Osteocyte (in vitro differentiated cells): ENCODE results near the gene UNC45A. TPM values are rescaled to one million over a fixed set of nuclear protein-coding genes. Genes with fewer than 3 reads are reported as not detected.

Experiments
- DNase-seq: peaks from one replicate; pipeline ENCODE4 v3.0.0; 2021; ENCODE audit warnings: mixed read lengths; ENCODE audit not compliant: unreplicated experiment; ENCODE audit errors: extremely low spot score
- H3K27ac Mint-ChIP-seq: one replicate; pipeline ENCODE4 v1.8.0; 2021; ENCODE audit warnings: mild to moderate bottlenecking, mixed read lengths; ENCODE audit not compliant: unreplicated experiment
- H3K27me3 Mint-ChIP-seq: one replicate; pipeline ENCODE4 v1.8.0; 2021; ENCODE audit warnings: mixed read lengths; ENCODE audit not compliant: unreplicated experiment
- H3K36me3 Mint-ChIP-seq: one replicate; pipeline ENCODE4 v1.8.0; 2021; ENCODE audit warnings: mixed read lengths; ENCODE audit not compliant: unreplicated experiment
- H3K4me1 Mint-ChIP-seq: one replicate; pipeline ENCODE4 v1.8.0; 2021; ENCODE audit warnings: mixed read lengths; ENCODE audit not compliant: unreplicated experiment
- H3K4me3 Mint-ChIP-seq: one replicate; pipeline ENCODE4 v1.8.0; 2021; ENCODE audit warnings: mild to moderate bottlenecking, moderate library complexity, mixed read lengths; ENCODE audit not compliant: unreplicated experiment
- H3K9me3 Mint-ChIP-seq: one replicate; pipeline ENCODE4 v1.8.0; 2021; ENCODE audit warnings: mixed read lengths; ENCODE audit not compliant: unreplicated experiment
- long read RNA-seq: library from polyadenylated mRNA; unstranded; transcript quantifications from one replicate; pipeline ENCODE4 v2.0.0, GENCODE V29; 2021
- total RNA-seq: library from RNA; stranded (reverse); gene quantifications from 2 replicates; pipeline ENCODE4 v1.2.1, GENCODE V29; 2021
- TF ChIP-seq, protein P1 (sequence below): fragments of 200-600 bp; sonication (generic); IDR thresholded peaks from 2 replicates; pipeline ENCODE4 v1.5.0; 2021; ENCODE audit warnings: antibody characterized with exemption, mild to moderate bottlenecking, moderate library complexity

The UNC45A gene, protein sequence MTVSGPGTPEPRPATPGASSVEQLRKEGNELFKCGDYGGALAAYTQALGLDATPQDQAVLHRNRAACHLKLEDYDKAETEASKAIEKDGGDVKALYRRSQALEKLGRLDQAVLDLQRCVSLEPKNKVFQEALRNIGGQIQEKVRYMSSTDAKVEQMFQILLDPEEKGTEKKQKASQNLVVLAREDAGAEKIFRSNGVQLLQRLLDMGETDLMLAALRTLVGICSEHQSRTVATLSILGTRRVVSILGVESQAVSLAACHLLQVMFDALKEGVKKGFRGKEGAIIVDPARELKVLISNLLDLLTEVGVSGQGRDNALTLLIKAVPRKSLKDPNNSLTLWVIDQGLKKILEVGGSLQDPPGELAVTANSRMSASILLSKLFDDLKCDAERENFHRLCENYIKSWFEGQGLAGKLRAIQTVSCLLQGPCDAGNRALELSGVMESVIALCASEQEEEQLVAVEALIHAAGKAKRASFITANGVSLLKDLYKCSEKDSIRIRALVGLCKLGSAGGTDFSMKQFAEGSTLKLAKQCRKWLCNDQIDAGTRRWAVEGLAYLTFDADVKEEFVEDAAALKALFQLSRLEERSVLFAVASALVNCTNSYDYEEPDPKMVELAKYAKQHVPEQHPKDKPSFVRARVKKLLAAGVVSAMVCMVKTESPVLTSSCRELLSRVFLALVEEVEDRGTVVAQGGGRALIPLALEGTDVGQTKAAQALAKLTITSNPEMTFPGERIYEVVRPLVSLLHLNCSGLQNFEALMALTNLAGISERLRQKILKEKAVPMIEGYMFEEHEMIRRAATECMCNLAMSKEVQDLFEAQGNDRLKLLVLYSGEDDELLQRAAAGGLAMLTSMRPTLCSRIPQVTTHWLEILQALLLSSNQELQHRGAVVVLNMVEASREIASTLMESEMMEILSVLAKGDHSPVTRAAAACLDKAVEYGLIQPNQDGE
- total RNA-seq, result 83.0 and 83.5 TPM in 2 replicates
- long read RNA-seq, transcript UNC45A-202 (20 exons, 3,252 nt), result major isoform, 189 of 689 reads
- long read RNA-seq, partial matches to known transcripts, result 456 of 689 reads
- long read RNA-seq, other reads (novel, unspliced or antisense), result 44 of 689 reads

DNA sequence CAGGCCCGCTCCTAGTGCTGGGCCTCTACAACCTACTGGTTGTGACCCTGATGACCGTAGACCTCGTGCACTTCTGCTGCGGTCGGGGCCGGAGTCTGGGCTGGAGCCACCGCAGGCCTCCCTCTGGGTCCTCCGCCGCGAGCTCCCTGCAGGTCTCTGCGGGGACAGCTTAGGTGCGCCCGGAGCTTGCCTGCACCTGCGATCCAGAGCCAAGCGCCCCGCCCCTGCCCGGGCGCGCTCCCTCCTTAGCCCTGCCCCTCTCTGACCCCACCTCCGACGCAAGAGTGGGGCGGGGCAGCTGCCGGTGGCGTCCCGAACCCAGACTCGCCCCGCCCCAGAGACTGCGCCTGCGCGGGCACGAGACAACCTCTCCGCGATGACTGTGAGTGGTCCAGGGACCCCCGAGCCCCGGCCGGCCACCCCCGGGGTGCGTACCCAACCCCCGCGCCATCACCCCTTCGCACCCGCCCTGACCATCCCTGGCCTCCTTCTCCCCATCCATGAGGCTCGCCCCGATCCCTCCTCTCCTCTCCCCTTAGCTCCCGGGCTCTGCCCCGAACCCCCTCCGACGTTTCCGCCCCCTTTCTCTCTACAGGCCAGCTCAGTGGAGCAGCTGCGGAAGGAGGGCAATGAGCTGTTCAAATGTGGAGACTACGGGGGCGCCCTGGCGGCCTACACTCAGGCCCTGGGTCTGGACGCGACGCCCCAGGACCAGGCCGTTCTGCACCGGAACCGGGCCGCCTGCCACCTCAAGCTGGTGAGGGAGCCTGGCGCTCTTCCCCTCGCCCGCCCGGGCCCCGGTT lies at the start of gene UNC45A:
Gene UNC45A (plus strand): TSS at position 337 of the 803 bp plus-strand sequence. CDS start 40 bp downstream, at position 377.
- peaks cover 14% of the 10 kb centered on the region for H3K36me3 Mint-ChIP-seq
- H3K4me1 Mint-ChIP-seq, result peaks cover 33% of the 10 kb centered on the region
- TF ChIP-seq, protein P1, sequence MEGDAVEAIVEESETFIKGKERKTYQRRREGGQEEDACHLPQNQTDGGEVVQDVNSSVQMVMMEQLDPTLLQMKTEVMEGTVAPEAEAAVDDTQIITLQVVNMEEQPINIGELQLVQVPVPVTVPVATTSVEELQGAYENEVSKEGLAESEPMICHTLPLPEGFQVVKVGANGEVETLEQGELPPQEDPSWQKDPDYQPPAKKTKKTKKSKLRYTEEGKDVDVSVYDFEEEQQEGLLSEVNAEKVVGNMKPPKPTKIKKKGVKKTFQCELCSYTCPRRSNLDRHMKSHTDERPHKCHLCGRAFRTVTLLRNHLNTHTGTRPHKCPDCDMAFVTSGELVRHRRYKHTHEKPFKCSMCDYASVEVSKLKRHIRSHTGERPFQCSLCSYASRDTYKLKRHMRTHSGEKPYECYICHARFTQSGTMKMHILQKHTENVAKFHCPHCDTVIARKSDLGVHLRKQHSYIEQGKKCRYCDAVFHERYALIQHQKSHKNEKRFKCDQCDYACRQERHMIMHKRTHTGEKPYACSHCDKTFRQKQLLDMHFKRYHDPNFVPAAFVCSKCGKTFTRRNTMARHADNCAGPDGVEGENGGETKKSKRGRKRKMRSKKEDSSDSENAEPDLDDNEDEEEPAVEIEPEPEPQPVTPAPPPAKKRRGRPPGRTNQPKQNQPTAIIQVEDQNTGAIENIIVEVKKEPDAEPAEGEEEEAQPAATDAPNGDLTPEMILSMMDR, result no peak
- peak; percentile 94 for DNase-seq
- H3K27me3 Mint-ChIP-seq, result no peaks in the 10 kb centered on the region
- peak within 1 kb of the TSS; percentile 82 for H3K4me3 Mint-ChIP-seq
- H3K9me3 Mint-ChIP-seq, result no peaks in the 10 kb centered on the region
- peak within 1 kb of the TSS; percentile 91 for H3K27ac Mint-ChIP-seq

DNA sequence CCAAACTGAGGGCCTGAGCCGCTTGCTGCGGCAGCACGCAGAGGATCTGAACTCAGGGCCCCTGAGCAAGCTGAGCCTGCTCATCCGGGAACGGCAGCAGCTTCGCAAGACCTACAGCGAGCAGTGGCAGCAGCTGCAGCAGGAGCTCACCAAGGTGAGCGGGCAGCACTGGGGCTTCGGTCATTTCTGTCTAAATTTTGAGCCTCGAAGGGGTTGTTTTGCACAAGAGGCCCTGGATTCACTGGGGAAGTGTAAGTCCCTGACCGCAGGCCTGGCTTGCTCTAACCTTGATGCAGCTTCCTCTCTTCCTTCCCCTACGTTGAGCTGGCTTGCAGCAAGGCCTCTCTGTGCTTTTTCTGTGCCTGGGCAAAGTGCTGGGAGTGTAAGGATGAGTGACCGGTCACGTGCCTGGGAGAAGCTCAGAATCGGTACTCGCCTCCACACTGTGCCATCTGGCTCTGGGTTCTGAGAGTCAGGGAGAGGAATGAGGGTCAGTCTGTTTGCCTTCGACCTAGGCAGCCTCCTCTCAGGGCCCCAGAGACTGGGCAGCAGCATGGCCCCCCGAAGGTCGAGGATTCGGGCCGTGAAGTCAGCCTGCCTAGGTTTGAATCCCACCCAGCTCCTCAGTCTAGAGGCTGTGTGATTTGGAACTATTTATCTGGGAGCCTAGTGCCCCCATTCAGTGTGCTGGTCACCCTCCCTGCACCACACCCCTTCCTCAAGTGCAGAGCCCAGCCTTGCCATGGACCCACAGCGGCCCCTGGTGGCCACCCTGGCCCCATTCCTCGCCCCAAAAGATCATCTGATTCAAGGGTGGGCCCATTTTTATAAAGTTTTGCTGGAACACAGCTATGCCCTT lies 49.4 kb upstream of the UNC45A start:
- H3K27me3 Mint-ChIP-seq, result no peaks in the 10 kb centered on the region
- no peaks in the 10 kb centered on the region for H3K9me3 Mint-ChIP-seq
- no peaks in the 10 kb centered on the region for H3K36me3 Mint-ChIP-seq
- H3K4me3 Mint-ChIP-seq, result no peak overlapping the region
- H3K4me1 Mint-ChIP-seq, result peaks cover 17% of the 10 kb centered on the region
- TF ChIP-seq, protein P1, result peak; percentile 99
- DNase-seq, result peak; percentile 91
- no peak overlapping the region for H3K27ac Mint-ChIP-seq

DNA sequence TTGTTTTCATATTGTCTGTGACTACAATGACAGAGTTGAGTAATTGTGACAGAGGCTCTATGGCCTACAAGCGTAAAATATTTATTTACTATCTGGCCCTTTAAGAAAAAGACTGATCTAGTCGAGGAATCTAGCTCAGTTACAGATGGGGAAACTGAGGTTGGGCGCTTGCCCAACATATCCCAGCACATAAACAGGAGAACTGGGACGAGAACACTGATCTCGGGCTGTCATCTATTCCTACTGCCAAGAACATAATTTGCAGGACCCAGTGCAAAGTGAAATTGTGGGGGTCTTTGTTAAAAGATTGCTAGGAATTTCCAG lies 48.8 kb upstream of the UNC45A start:
- H3K27me3 Mint-ChIP-seq, result no peaks in the 10 kb centered on the region
- TF ChIP-seq, protein P1, result no peak
- H3K9me3 Mint-ChIP-seq, result no peaks in the 10 kb centered on the region
- peaks cover 17% of the 10 kb centered on the region for H3K4me1 Mint-ChIP-seq
- H3K4me3 Mint-ChIP-seq, result no peak overlapping the region
- no peak for DNase-seq
- H3K36me3 Mint-ChIP-seq, result no peaks in the 10 kb centered on the region
- H3K27ac Mint-ChIP-seq, result no peak overlapping the region

DNA sequence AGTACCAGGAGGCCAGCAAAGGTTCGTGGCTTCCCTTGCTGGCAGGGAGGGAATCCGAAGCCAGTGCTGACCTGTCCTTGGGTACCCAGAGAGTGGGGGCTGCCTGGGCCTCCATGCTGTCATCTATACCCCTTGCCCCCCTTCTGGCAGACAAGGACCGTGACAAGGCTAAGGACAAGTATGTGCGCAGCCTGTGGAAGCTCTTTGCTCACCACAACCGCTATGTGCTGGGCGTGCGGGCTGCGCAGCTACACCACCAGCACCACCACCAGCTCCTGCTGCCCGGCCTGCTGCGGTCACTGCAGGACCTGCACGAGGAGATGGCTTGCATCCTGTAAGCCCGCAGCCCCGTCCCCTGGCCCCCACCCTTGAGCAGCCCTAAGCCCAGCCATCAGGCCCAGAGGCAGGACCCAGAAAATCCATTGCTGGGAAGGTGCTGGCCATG lies 48.0 kb upstream of the UNC45A start:
- no peaks in the 10 kb centered on the region for H3K36me3 Mint-ChIP-seq
- no peak for DNase-seq
- H3K9me3 Mint-ChIP-seq, result no peaks in the 10 kb centered on the region
- TF ChIP-seq, protein P1, result no peak
- H3K4me1 Mint-ChIP-seq, result peaks cover 17% of the 10 kb centered on the region
- no peak overlapping the region for H3K27ac Mint-ChIP-seq
- no peak overlapping the region for H3K4me3 Mint-ChIP-seq
- H3K27me3 Mint-ChIP-seq, result no peaks in the 10 kb centered on the region
